HepG2 (cell line): ENCODE measurements around the gene SCAMP3.

ENCODE experiments used
- ARID3A ChIP-seq: IDR thresholded peaks from 2 replicates; pipeline ENCODE4 v1.6.1; 2012; ENCODE audit warnings: low read depth, low read length, improper control_type of control experiment
- BCL6 ChIP-seq: IDR thresholded peaks from 2 replicates; pipeline ENCODE4 v1.6.1; 2016; ENCODE audit warnings: missing genetic modification reagents, missing compliant biosample characterization
- CTCF ChIP-seq: sonication (generic); formaldehyde crosslinking; IDR thresholded peaks from 2 replicates; pipeline ENCODE4 v1.5.0; 2020; ENCODE audit warnings: mild to moderate bottlenecking, missing genetic modification reagents, moderate library complexity
- EZH2 ChIP-seq: conservative IDR thresholded peaks from 2 replicates; pipeline ENCODE4 v1.6.1; 2012; ENCODE audit warnings: mild to moderate bottlenecking, low read depth, low read length, moderate library complexity
- NFYB ChIP-seq: sonication (generic); formaldehyde crosslinking; IDR thresholded peaks from 2 replicates; pipeline ENCODE4 v1.4.0; 2020; ENCODE audit warnings: missing genetic modification reagents
- NR2F6 ChIP-seq, 2 experiments: IDR thresholded peaks; 2 replicates each; pipeline ENCODE4 v1.6.1; 2016; ENCODE audit warnings: antibody characterized with exemption in 1 of 2, mild to moderate bottlenecking in 1 of 2
- POLR2A ChIP-seq, 2 experiments: IDR thresholded peaks; 2 replicates each; pipeline ENCODE4 v1.6.1; 2011; ENCODE audit warnings: low read depth in 2 of 2, low read length in 2 of 2, mild to moderate bottlenecking in 1 of 2, moderate library complexity in 1 of 2; ENCODE audit not compliant: insufficient read depth in 1 of 2
- POLR2AphosphoS5 ChIP-seq: IDR thresholded peaks from 2 replicates; pipeline ENCODE4 v1.6.1; 2012; ENCODE audit warnings: low read depth, low read length
- RELA ChIP-seq: sonication (generic); formaldehyde crosslinking; IDR thresholded peaks from 2 replicates; pipeline ENCODE4 v1.4.0; 2020; ENCODE audit warnings: missing genetic modification reagents
- REST ChIP-seq, 2 experiments: IDR thresholded peaks; 2 replicates each; pipeline ENCODE4 v1.6.1; 2011 to 2012; ENCODE audit warnings: low read length in 2 of 2, borderline replicate concordance in 1 of 2, low read depth in 1 of 2, mild to moderate bottlenecking in 1 of 2, moderate library complexity in 1 of 2
- YY1 ChIP-seq: IDR thresholded peaks from 2 replicates; pipeline ENCODE4 v1.6.1; 2011; ENCODE audit warnings: low read length, low read depth, moderate library complexity, mild to moderate bottlenecking; ENCODE audit not compliant: insufficient read depth, insufficient replicate concordance
- ZBTB20 ChIP-seq: sonication (generic); formaldehyde crosslinking; IDR thresholded peaks from 2 replicates; pipeline ENCODE4 v1.8.1; 2023; ENCODE audit warnings: missing genetic modification reagents, low read depth, mild to moderate bottlenecking, borderline replicate concordance
- ZBTB8A ChIP-seq: sonication (generic); formaldehyde crosslinking; IDR thresholded peaks from 2 replicates; pipeline ENCODE4 v1.4.0; 2020; ENCODE audit warnings: mild to moderate bottlenecking, low read depth, missing genetic modification reagents, borderline replicate concordance

GRCh38 chr1:155226188-155226909 lies 35.8 kb downstream of the SCAMP3 start:
- TF ChIP-seq YY1 (no peak), POLR2AphosphoS5 (no peak), REST (IDR thresholded peaks at IDR 0.05; ENCODE audit: borderline replicate concordance in 1 of 2, low read depth in 1 of 2, low read length in 2 of 2) (no peak), NFYB (no peak), ARID3A (no peak), POLR2A (IDR thresholded peaks at IDR 0.05; ENCODE audit: insufficient read depth in 1 of 2, low read depth in 2 of 2, low read length in 2 of 2) (no peak), BCL6 (CRISPR knock-in tag) (no peak), EZH2 (no peak), RELA (CRISPR knock-in tag) (no peak), CTCF (CRISPR knock-in tag) (peak; percentile 72), NR2F6 (IDR thresholded peaks at IDR 0.05) (no peak), NR2F6 (CRISPR knock-in tag; IDR thresholded peaks at IDR 0.05) (no peak), ZBTB20 (no peak), ZBTB8A (no peak)
